ENCODE data around the gene ARHGAP32.

The ARHGAP32 gene

GRCh38 chr11:129106788-129107187 lies 85.3 kb downstream of the ARHGAP32 start:
- DNase-seq = no peak

- DNase-seq = no peak
Measured at GRCh38 chr11:129102756-129103155, 89.4 kb downstream of the ARHGAP32 start.

- DNase-seq = no peak
Measured at GRCh38 chr11:129102225-129102624, 89.9 kb downstream of the ARHGAP32 start.

- DNase-seq = no peak
Measured at GRCh38 chr11:129093283-129093682, 98.8 kb downstream of the ARHGAP32 start.

- no peak for DNase-seq
Measured at GRCh38 chr11:129090056-129090455, 102.1 kb downstream of the ARHGAP32 start.

- no peak for DNase-seq
Measured at GRCh38 chr11:129089279-129089678, 102.8 kb downstream of the ARHGAP32 start.

- DNase-seq = no peak
Measured at GRCh38 chr11:129086976-129087375, 105.1 kb downstream of the ARHGAP32 start.

GRCh38 chr11:129077191-129077590 lies 114.9 kb downstream of the ARHGAP32 start:
- DNase-seq = peak; percentile 90

- DNase-seq = no peak
Measured at GRCh38 chr11:129075757-129076156, 116.4 kb downstream of the ARHGAP32 start.

- no peak for DNase-seq
Measured at GRCh38 chr11:129067454-129067853, 124.7 kb downstream of the ARHGAP32 start.

- DNase-seq = no peak
Measured at GRCh38 chr11:129066229-129066628, 125.9 kb downstream of the ARHGAP32 start.

- no peak for DNase-seq
Measured at GRCh38 chr11:129063118-129063517, 129.0 kb downstream of the ARHGAP32 start.

GRCh38 chr11:129061492-129062230 lies 130.5 kb downstream of the ARHGAP32 start:
- no peak for DNase-seq

GRCh38 chr11:129056916-129057315 lies 135.2 kb downstream of the ARHGAP32 start:
- DNase-seq = no peak

GRCh38 chr11:129055196-129055595 lies 136.9 kb downstream of the ARHGAP32 start:
- DNase-seq = no peak

GRCh38 chr11:129048911-129049310 lies 143.2 kb downstream of the ARHGAP32 start:
- no peak for DNase-seq

- DNase-seq = no peak
Measured at GRCh38 chr11:129045150-129045549, 147.0 kb downstream of the ARHGAP32 start.

- DNase-seq = no peak
Measured at GRCh38 chr11:129042503-129042902, 149.6 kb downstream of the ARHGAP32 start.

- no peak for DNase-seq
Measured at GRCh38 chr11:129041611-129042018, 150.5 kb downstream of the ARHGAP32 start.

GRCh38 chr11:129040934-129041333 lies 151.2 kb downstream of the ARHGAP32 start:
- no peak for DNase-seq

GRCh38 chr11:129035244-129035643 lies 156.9 kb downstream of the ARHGAP32 start:
- DNase-seq = no peak

- DNase-seq = no peak
Measured at GRCh38 chr11:129034001-129034400, 158.1 kb downstream of the ARHGAP32 start.

GRCh38 chr11:129023968-129024676 lies 168.0 kb downstream of the ARHGAP32 start:
- DNase-seq = peak; percentile 54

GRCh38 chr11:129021295-129021694 lies 170.8 kb downstream of the ARHGAP32 start:
- DNase-seq = no peak
